ENCODE results near the gene PHYHD1. TPM values are rescaled to one million over a fixed set of nuclear protein-coding genes. Genes with fewer than 3 reads are reported as not detected.

Gene PHYHD1
- total and polyA plus RNA-seq, 2 of the 4 experiments (the other 2 are of a cell fraction), result 2.2 to 8.4 TPM

DNA sequence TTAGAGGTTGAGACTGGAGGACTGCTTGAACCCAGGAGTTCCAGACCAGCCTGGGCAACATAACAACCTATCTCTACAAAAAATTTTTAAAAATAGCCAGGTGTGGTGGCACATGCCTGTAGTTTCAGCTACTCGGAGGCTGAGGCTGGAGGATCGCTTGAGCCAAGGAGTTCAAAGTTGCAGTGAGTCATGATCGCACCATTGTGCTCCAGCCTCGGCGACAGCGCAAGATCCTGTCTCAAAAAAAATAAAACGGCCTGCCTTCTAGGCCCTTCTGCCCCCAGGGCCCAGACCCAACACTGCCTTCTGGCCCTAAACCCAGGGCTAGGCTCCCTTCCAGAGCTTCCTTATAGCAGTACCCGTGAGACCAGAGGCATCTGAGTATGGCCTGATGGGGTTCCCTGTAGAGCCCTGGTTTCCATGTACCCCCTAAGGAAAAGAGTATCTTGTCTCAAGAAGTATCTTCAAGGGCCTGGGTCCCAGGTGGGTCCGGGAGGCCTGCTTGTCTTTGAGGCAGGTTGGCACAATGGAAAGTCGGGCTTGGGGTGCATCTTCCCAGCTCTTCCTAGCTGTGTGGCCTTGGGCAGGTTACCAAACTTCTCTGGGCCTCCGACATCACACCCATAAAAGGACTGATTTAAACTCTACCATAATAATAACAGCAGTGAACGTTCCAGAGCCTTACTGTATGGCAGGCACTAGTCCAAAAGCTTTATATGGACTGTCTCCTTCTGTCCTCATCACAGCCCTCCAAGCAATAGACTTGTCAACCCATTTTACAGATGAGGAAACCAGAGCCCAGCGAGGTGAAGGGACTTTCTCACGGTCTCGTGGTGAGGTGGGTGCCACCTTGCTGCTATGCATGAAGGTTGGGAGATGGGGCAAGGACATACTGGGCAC, 29.2 kb upstream of the PHYHD1 start:
- dilution Hi-C loops (cut with HindIII; ENCODE audit: low sequenced_read_pairs, unreplicated experiment), result no loop called here
- POLR2A ChIA-PET (ENCODE audit: unreplicated experiment), result no interaction called here
- H3K4ac ChIP-seq (ENCODE audit: low read depth, low read length), result peak overlapping the region; percentile 87

More for the DNA sequence above, 29.2 kb upstream of the PHYHD1 start:
- H3K23ac ChIP-seq (ENCODE audit: low read depth, low read length), result peak overlapping the region; percentile 13; the same call in 1 of the 2 replicates
- DNase-seq (no peak), ATAC-seq (ENCODE audit: low read depth) (no peak)
- H2BK120ac ChIP-seq (ENCODE audit: low read depth, low read length), result peak overlapping the region; percentile 78
- peaks cover 20% of the 10 kb centered on the region for H4K20me1 ChIP-seq (ENCODE audit: insufficient read depth, low read length)
- 90% methylated on average over 7 of the region's 15 CpGs; no CpG with 5 or more reads in 1 of the 2 experiments for WGBS, 2 experiments (ENCODE audit: extremely low coverage in 2 of 2, insufficient read length in 1 of 2)
- H2BK20ac ChIP-seq (ENCODE audit: low read depth, low read length), result peak overlapping the region; percentile 66; the same call in 1 of the 2 replicates
- peak overlapping the region; percentile 69; the same call in 1 of the 3 replicates for H2BK15ac ChIP-seq (ENCODE audit: low read depth, low read length)
- no peak overlapping the region for H3K56ac ChIP-seq (ENCODE audit: extremely low read depth, insufficient read depth, low read length)
- peak overlapping the region; percentile 90 for H2BK5ac ChIP-seq (ENCODE audit: low read depth, low read length, poor library complexity, severe bottlenecking)
- H3K4me3 ChIP-seq (ENCODE audit: insufficient read depth, low read depth, low read length), result no peak overlapping the region
- H3K27me3 ChIP-seq (ENCODE audit: control insufficient read depth, insufficient read depth, low read length), result no peaks in the 10 kb centered on the region
- peaks cover 32 to 74% of the 10 kb centered on the region in 2 experiments for H3K79me1 ChIP-seq (ENCODE audit: low read depth in 1 of 2, low read length in 2 of 2)
- H3K14ac ChIP-seq (replicated peaks; ENCODE audit: low read depth, low read length), result peak overlapping the region; percentile 62
- no peaks in the 10 kb centered on the region for H3K9me3 ChIP-seq (ENCODE audit: control insufficient read depth, insufficient read depth, low read length)
- peak overlapping the region; percentile 61 for H3K18ac ChIP-seq (ENCODE audit: low read depth, low read length)
- peak overlapping the region; percentile 53 for H2AFZ ChIP-seq (replicated peaks; ENCODE audit: low read length, poor library complexity)
- peak overlapping the region; percentile 81 for H4K5ac ChIP-seq (ENCODE audit: low read depth, low read length)
- no peak for TF ChIP-seq MXI1 (IDR thresholded peaks at IDR 0.05; ENCODE audit: borderline replicate concordance, low read depth, low read length)
- TF ChIP-seq POLR2A (IDR thresholded peaks at IDR 0.05; ENCODE audit: low read depth, low read length), result no peak
- no peak for TF ChIP-seq RFX5 (IDR thresholded peaks at IDR 0.05; ENCODE audit: low read depth, low read length)
- no peak for TF ChIP-seq ELK1 (IDR thresholded peaks at IDR 0.05; ENCODE audit: borderline replicate concordance, low read depth, low read length)
- no peak for TF ChIP-seq USF2 (IDR thresholded peaks at IDR 0.05; ENCODE audit: low read depth, low read length)
- intact Hi-C loops (cut with micrococcal nuclease) (no loop called here), in situ Hi-C loops (cut with MboI; ENCODE audit: low sequenced_read_pairs) (no loop called here)
- H3K27ac ChIP-seq (ENCODE audit: insufficient read depth, low read length), result peak overlapping the region; percentile 91
- BruUV-seq (replicated peaks), result no TSS peak
- 0 out of 2 replicates have a peak overlapping the region, but pooled peaks have one; percentile 15 for H3K9ac ChIP-seq (ENCODE audit: low read depth, low read length)
- peak overlapping the region; percentile 64 to 73; a peak in 3 of 4 replicates for H4K8ac ChIP-seq (ENCODE audit: low read depth in 2 of 2, low read length in 2 of 2)
- peaks cover 33% of the 10 kb centered on the region for H3K4me1 ChIP-seq (ENCODE audit: control insufficient read depth, insufficient read depth, low read length)
- peak overlapping the region; percentile 93 for H2AK5ac ChIP-seq (ENCODE audit: low read depth, low read length)
- peaks cover 29% of the 10 kb centered on the region for H3K9me1 ChIP-seq (ENCODE audit: insufficient read depth, low read length)
- peak overlapping the region; percentile 63; the same call in 1 of the 2 replicates for H3K4me2 ChIP-seq (ENCODE audit: low read depth, low read length)
- H2AK9ac ChIP-seq (replicated peaks; ENCODE audit: low read depth, low read length, poor library complexity), result peak overlapping the region; percentile 98
- CTCF ChIA-PET, result no interaction called here
- peak overlapping the region; percentile 41 for H4K91ac ChIP-seq (ENCODE audit: insufficient read depth, low read depth, low read length)
- H3K36me3 ChIP-seq (ENCODE audit: control insufficient read depth, insufficient read depth, low read length), result peaks cover 41% of the 10 kb centered on the region
